Right lobe of liver (tissue), 4 donors: Measurements from ENCODE around the gene CDY2B.
"Not testable (repeated sequence)": the region's sequence is repeated elsewhere in the genome, so short reads cannot be mapped to it uniquely, and the experiment has no call there.

Experiments used
- POLR2A ChIP-seq: fragments of 450-650 bp; IDR thresholded peaks from one replicate; pipeline ENCODE4 v1.6.1; 2017; ENCODE audit warnings: antibody characterized with exemption, mild to moderate bottlenecking
- TF ChIP-seq, protein P1 (sequence below), 4 donors: fragments of 200-600 bp in 3 of 4; fragments of 450-650 bp in 1 of 4; IDR thresholded peaks; one replicate each; pipeline versions ENCODE4 v1.5.1 to v1.8.0; 2016 to 2022; ENCODE audit warnings: antibody characterized with exemption in 4 of 4, mild to moderate bottlenecking in 2 of 4
- donor health status: DM: no; HTN: no; CAD: no.
- donor health status: DM: no; HTN: no; CAD: no.
- donor health status: DM: no; HTN: yes; CAD: no.

DNA sequence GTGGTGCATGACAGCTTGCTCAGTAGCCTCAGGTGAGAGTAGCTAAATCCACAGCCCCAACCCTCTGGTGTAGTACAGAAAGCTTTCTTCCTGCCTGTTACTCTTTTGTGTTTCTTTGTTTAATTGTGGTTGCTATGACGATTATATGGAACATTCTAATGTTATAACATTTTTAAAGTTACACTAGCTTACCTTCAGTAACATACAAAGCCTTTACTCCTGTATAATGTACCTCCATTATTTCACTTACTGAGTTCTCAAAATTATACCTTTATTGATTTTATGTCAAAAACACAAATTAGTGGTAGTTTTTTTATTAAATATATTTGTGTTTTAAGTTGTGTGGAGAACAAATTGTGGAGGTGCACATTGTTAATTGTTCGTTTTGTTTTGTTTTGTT lies at the start of gene CDY2B:
- TF ChIP-seq, protein P1, sequence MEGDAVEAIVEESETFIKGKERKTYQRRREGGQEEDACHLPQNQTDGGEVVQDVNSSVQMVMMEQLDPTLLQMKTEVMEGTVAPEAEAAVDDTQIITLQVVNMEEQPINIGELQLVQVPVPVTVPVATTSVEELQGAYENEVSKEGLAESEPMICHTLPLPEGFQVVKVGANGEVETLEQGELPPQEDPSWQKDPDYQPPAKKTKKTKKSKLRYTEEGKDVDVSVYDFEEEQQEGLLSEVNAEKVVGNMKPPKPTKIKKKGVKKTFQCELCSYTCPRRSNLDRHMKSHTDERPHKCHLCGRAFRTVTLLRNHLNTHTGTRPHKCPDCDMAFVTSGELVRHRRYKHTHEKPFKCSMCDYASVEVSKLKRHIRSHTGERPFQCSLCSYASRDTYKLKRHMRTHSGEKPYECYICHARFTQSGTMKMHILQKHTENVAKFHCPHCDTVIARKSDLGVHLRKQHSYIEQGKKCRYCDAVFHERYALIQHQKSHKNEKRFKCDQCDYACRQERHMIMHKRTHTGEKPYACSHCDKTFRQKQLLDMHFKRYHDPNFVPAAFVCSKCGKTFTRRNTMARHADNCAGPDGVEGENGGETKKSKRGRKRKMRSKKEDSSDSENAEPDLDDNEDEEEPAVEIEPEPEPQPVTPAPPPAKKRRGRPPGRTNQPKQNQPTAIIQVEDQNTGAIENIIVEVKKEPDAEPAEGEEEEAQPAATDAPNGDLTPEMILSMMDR (IDR thresholded peaks at IDR 0.05): not testable (repeated sequence)
- not testable (repeated sequence) for TF ChIP-seq POLR2A
